HCT116 (cell line): ENCODE measurements around the gene PPP1R27. TPM values are rescaled to one million over a fixed set of nuclear protein-coding genes. Genes with fewer than 3 reads are reported as not detected.

Source experiments
- ATAC-seq: fragments of 200-7000 bp; cut with Tn5 transposase; 2 replicates; pipeline ENCODE4 v1.9.1; 2020; ENCODE audit warnings: mild to moderate bottlenecking, moderate library complexity
- BruUV-seq: library from RNA; stranded (reverse); fragments of 400-500 nt; replicated peaks from 2 replicates; lab custom pipeline; 2021; lab: Mats Ljungman, UMichigan
- CTCF ChIA-PET: fragments of 300-600 bp; sonication (Branson Sonifier 250); formaldehyde crosslinking; loops from one replicate; lab custom pipeline; 2021; ENCODE audit warnings: antibody characterized with exemption; lab: Charles Lee
- POLR2A ChIA-PET: fragments of 300-600, 350-600 bp; sonication (Branson Sonifier 250); formaldehyde crosslinking; loops from one replicate; lab custom pipeline; 2021; ENCODE audit warnings: antibody characterized with exemption; lab: Charles Lee
- RAD21 ChIA-PET, 2 experiments: fragments of 300-600 bp; sonication (Branson Sonifier 250); formaldehyde crosslinking; loops; one replicate each; lab custom pipeline; 2023; ENCODE audit warnings: low total read pairs in 2 of 2; ENCODE audit not compliant: uncharacterized antibody in 2 of 2, unreplicated experiment in 2 of 2, low non-redundant PET in 1 of 2; lab: Charles Lee
- DNase-seq: peaks from one replicate; pipeline ENCODE4 v3.0.0-alpha.2; 2010; ENCODE audit warnings: low read depth, low spot score
- H2AFZ ChIP-seq: fragments of 200-600 bp; shearing (Covaris generic), sonication (generic); 2 replicates; pipeline ENCODE4 v1.6.1; 2017; ENCODE audit warnings: low read depth, mixed run types, mixed read lengths, antibody characterized with exemption, low read length; ENCODE audit not compliant: poor library complexity, severe bottlenecking
- H3K27ac ChIP-seq: 2 replicates; pipeline ENCODE4 v1.5.1; 2012; ENCODE audit warnings: low read depth, low read length
- H3K27me3 ChIP-seq: fragments of 200-600 bp; sonication (generic); 2 replicates; pipeline ENCODE4 v1.6.1; 2016; ENCODE audit warnings: mixed run types, low read length, mixed read lengths; ENCODE audit not compliant: insufficient read depth
- H3K36me3 ChIP-seq, 2 experiments: fragments of 200-500 bp in 1 of 2; fragments of 200-600 bp in 1 of 2; sonication (Bioruptor generic) in 1 of 2; sonication (generic) in 1 of 2; 2 replicates each; pipeline versions ENCODE4 v1.5.1 to v1.6.1; 2014 to 2016; ENCODE audit warnings: low read length in 2 of 2, inconsistent platforms in 1 of 2, mixed read lengths in 1 of 2, mixed run types in 1 of 2; ENCODE audit not compliant: insufficient read depth in 2 of 2, control insufficient read depth in 1 of 2
- H3K4me1 ChIP-seq, 2 experiments: fragments of 200-600 bp in 1 of 2; sonication (generic) in 1 of 2; 2 replicates each; pipeline versions ENCODE4 v1.5.1 to v1.6.1; 2012 to 2017; ENCODE audit warnings: low read length in 2 of 2, inconsistent platforms in 1 of 2, mild to moderate bottlenecking in 1 of 2, mixed read lengths in 1 of 2, mixed run types in 1 of 2, moderate library complexity in 1 of 2; ENCODE audit not compliant: insufficient read depth in 2 of 2, control insufficient read depth in 1 of 2
- H3K4me2 ChIP-seq: fragments of 200-600 bp; sonication (generic); 2 replicates; pipeline ENCODE4 v1.6.1; 2017; ENCODE audit warnings: mixed run types, low read length, mixed read lengths
- H3K4me3 ChIP-seq, 2 experiments: fragments of 200-600 bp in 1 of 2; sonication (generic) in 1 of 2; replicated peaks in 1 of 2; 2 replicates each; pipeline ENCODE4 v1.5.1; 2011 to 2016; ENCODE audit warnings: low read length in 2 of 2, control low read depth in 1 of 2, low read depth in 1 of 2, mild to moderate bottlenecking in 1 of 2, mixed read lengths in 1 of 2, mixed run types in 1 of 2
- H3K79me2 ChIP-seq: fragments of 200-600 bp; sonication (generic); 2 replicates; pipeline ENCODE4 v1.6.1; 2017; ENCODE audit warnings: mild to moderate bottlenecking, mixed run types, low read length, moderate library complexity, mixed read lengths; ENCODE audit not compliant: insufficient read depth
- H3K9ac ChIP-seq: fragments of 200-600 bp; sonication (generic); 2 replicates; pipeline ENCODE4 v1.6.1; 2016; ENCODE audit warnings: low read length, mixed read lengths
- H3K9me2 ChIP-seq: fragments of 200-600 bp; sonication (generic), shearing (Covaris generic); 2 replicates; pipeline ENCODE4 v1.6.1; 2017; ENCODE audit warnings: mixed run types, mild to moderate bottlenecking, moderate library complexity; ENCODE audit not compliant: insufficient read depth
- H3K9me3 ChIP-seq, 2 experiments: fragments of 200-500 bp in 1 of 2; fragments of 200-600 bp in 1 of 2; sonication (Bioruptor generic) in 1 of 2; sonication (generic) in 1 of 2; 2 replicates each; pipeline ENCODE4 v1.6.1; 2014 to 2017; ENCODE audit warnings: low read length in 2 of 2, mixed read lengths in 2 of 2, inconsistent platforms in 1 of 2, low read depth in 1 of 2, mild to moderate bottlenecking in 1 of 2, mixed run types in 1 of 2, moderate library complexity in 1 of 2; ENCODE audit not compliant: control insufficient read depth in 1 of 2, insufficient read depth in 1 of 2
- H4K20me1 ChIP-seq: fragments of 200-600 bp; sonication (generic), shearing (Covaris generic); 2 replicates; pipeline ENCODE4 v1.6.1; 2017; ENCODE audit warnings: mixed run types, mild to moderate bottlenecking, moderate library complexity; ENCODE audit not compliant: insufficient read depth
- CEBPB ChIP-seq: IDR thresholded peaks from 2 replicates; pipeline ENCODE4 v1.6.1; 2012; ENCODE audit warnings: low read depth
- EGR1 ChIP-seq: IDR thresholded peaks from 2 replicates; pipeline ENCODE4 v1.6.1; 2012; ENCODE audit warnings: low read depth
- EZH2 ChIP-seq: fragments of 200-600 bp; sonication (generic); IDR thresholded peaks from 2 replicates; pipeline ENCODE4 v1.6.1; 2017; ENCODE audit warnings: antibody characterized with exemption, mixed run types
- EZH2phosphoT487 ChIP-seq: fragments of 200-600 bp; IDR thresholded peaks from 2 replicates; pipeline ENCODE4 v1.6.1; 2018; ENCODE audit warnings: antibody characterized with exemption, borderline replicate concordance
- JUND ChIP-seq: IDR thresholded peaks from 2 replicates; pipeline ENCODE4 v1.6.1; 2012
- POLR2AphosphoS5 ChIP-seq: IDR thresholded peaks from 2 replicates; pipeline ENCODE4 v1.6.1; 2011; ENCODE audit warnings: mild to moderate bottlenecking, low read depth, low read length, moderate library complexity
- RAD21 ChIP-seq: IDR thresholded peaks from 2 replicates; pipeline ENCODE4 v1.6.1; 2012; ENCODE audit warnings: low read depth, mild to moderate bottlenecking
- SIN3A ChIP-seq: IDR thresholded peaks from 2 replicates; pipeline ENCODE4 v1.6.1; 2012; ENCODE audit warnings: low read depth
- TCF7L2 ChIP-seq: IDR thresholded peaks from 2 replicates; pipeline ENCODE4 v1.7.0; 2011; ENCODE audit warnings: borderline replicate concordance, inconsistent platforms; ENCODE audit not compliant: insufficient read depth, insufficient read length; ENCODE audit errors: extremely low read depth
- YY1 ChIP-seq: IDR thresholded peaks from 2 replicates; pipeline ENCODE4 v1.6.1; 2011; ENCODE audit warnings: low read length, low read depth, moderate library complexity, mild to moderate bottlenecking; ENCODE audit not compliant: insufficient replicate concordance; ENCODE audit errors: extremely low read depth
- ZFX ChIP-seq: fragments of 450-650 bp; IDR thresholded peaks from 2 replicates; pipeline ENCODE4 v1.6.1; 2017
- intact Hi-C: fragments of 100-400 bp; cut with micrococcal nuclease; formaldehyde crosslinking; loops from 2 replicates; pipeline ENCODE4 v1.10.0; 2022
- total RNA-seq: library from RNA; stranded (reverse); gene quantifications from one replicate; pipeline ENCODE4 v1.2.1, GENCODE V29; 2021; ENCODE audit not compliant: unreplicated experiment
- TF ChIP-seq, protein P1 (sequence below): IDR thresholded peaks from 2 replicates; pipeline ENCODE4 v1.6.1; 2011; ENCODE audit warnings: mild to moderate bottlenecking, low read length, moderate library complexity; ENCODE audit not compliant: insufficient replicate concordance; ENCODE audit errors: extremely low read depth
- TF ChIP-seq, protein P2 (sequence below): IDR thresholded peaks from 2 replicates; pipeline ENCODE4 v1.6.1; 2012; ENCODE audit warnings: low read depth

The PPP1R27 gene
- total RNA-seq, 1 experiment from 2014 or later = not detected

DNA sequence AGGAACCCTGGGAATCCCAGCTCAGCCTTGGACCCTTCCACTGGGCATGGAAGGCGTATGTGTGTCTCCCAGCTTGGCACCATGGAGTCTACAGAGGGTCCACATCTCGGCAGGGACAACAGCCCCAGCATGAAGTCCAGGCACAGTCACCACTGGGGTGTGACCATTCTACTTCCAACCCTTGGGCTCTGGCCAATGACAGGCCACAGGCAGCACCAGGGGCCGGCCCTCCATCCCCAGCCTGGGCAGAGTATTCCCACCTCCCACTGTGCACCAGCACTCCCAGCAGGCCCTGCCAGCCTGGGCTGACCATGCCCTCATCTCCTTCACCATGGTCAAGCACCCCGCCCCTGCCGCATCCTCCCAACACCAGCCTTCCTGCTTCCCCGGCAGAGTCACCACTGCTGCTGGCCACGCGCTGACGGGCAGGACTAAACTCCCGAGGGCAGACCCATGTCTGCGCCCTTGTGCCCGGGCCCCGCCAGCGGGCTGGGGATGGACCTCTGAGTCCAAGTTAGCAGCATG lies 9.5 kb upstream of the PPP1R27 start:
- H3K4me3 ChIP-seq = no peak overlapping the region
- H3K4me1 ChIP-seq = no peaks in the 10 kb centered on the region
- H3K9me3 ChIP-seq = no peaks in the 10 kb centered on the region
- H3K27ac ChIP-seq = no peak overlapping the region
- DNase-seq (no peak), ATAC-seq (peak; percentile 61)
- H3K9me2 ChIP-seq = no peaks in the 10 kb centered on the region
- no peaks in the 10 kb centered on the region for H3K79me2 ChIP-seq
- H3K9ac ChIP-seq = no peak overlapping the region
- peaks cover 38 to 50% of the 10 kb centered on the region in 2 experiments; a peak in 3 of 4 replicates for H3K36me3 ChIP-seq
- RAD21 ChIA-PET = no interaction called here
- H4K20me1 ChIP-seq = no peaks in the 10 kb centered on the region
- H3K4me2 ChIP-seq = no peak overlapping the region
- no peak overlapping the region for H2AFZ ChIP-seq
- no peaks in the 10 kb centered on the region for H3K27me3 ChIP-seq
- intact Hi-C loops = no loop called here
- TF ChIP-seq EZH2 (no peak), POLR2AphosphoS5 (no peak; the same call in 1 of the 2 replicates), CEBPB (no peak), TCF7L2 (no peak), YY1 (no peak), ZFX (no peak), SIN3A (no peak), EZH2phosphoT487 (no peak), RAD21 (no peak), JUND (no peak), EGR1 (no peak)
- TF ChIP-seq, protein P1, sequence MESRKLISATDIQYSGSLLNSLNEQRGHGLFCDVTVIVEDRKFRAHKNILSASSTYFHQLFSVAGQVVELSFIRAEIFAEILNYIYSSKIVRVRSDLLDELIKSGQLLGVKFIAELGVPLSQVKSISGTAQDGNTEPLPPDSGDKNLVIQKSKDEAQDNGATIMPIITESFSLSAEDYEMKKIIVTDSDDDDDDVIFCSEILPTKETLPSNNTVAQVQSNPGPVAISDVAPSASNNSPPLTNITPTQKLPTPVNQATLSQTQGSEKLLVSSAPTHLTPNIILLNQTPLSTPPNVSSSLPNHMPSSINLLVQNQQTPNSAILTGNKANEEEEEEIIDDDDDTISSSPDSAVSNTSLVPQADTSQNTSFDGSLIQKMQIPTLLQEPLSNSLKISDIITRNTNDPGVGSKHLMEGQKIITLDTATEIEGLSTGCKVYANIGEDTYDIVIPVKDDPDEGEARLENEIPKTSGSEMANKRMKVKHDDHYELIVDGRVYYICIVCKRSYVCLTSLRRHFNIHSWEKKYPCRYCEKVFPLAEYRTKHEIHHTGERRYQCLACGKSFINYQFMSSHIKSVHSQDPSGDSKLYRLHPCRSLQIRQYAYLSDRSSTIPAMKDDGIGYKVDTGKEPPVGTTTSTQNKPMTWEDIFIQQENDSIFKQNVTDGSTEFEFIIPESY = no peak
- TF ChIP-seq, protein P2, sequence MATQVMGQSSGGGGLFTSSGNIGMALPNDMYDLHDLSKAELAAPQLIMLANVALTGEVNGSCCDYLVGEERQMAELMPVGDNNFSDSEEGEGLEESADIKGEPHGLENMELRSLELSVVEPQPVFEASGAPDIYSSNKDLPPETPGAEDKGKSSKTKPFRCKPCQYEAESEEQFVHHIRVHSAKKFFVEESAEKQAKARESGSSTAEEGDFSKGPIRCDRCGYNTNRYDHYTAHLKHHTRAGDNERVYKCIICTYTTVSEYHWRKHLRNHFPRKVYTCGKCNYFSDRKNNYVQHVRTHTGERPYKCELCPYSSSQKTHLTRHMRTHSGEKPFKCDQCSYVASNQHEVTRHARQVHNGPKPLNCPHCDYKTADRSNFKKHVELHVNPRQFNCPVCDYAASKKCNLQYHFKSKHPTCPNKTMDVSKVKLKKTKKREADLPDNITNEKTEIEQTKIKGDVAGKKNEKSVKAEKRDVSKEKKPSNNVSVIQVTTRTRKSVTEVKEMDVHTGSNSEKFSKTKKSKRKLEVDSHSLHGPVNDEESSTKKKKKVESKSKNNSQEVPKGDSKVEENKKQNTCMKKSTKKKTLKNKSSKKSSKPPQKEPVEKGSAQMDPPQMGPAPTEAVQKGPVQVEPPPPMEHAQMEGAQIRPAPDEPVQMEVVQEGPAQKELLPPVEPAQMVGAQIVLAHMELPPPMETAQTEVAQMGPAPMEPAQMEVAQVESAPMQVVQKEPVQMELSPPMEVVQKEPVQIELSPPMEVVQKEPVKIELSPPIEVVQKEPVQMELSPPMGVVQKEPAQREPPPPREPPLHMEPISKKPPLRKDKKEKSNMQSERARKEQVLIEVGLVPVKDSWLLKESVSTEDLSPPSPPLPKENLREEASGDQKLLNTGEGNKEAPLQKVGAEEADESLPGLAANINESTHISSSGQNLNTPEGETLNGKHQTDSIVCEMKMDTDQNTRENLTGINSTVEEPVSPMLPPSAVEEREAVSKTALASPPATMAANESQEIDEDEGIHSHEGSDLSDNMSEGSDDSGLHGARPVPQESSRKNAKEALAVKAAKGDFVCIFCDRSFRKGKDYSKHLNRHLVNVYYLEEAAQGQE = no peak
- no TSS peak for BruUV-seq
- CTCF ChIA-PET = no interaction called here
- POLR2A ChIA-PET = no interaction called here
